Caco-2 (cell line): ENCODE results near the gene ROBO1. TPM values are rescaled to one million over a fixed set of nuclear protein-coding genes. Genes with fewer than 3 reads are reported as not detected.

ENCODE experiments used
- BruUV-seq: library from RNA; stranded (reverse); fragments of 400-500 nt; replicated peaks from 2 replicates; lab custom pipeline; 2021; lab: Mats Ljungman, UMichigan
- CTCF ChIA-PET: fragments of 300-600 bp; sonication (Branson Sonifier 250); formaldehyde crosslinking; loops from one replicate; lab custom pipeline; 2022; ENCODE audit warnings: antibody characterized with exemption; lab: Charles Lee
- POLR2A ChIA-PET: fragments of 300-600 bp; sonication (Branson Sonifier 250); formaldehyde crosslinking; loops from one replicate; lab custom pipeline; 2022; ENCODE audit warnings: antibody characterized with exemption; lab: Charles Lee
- DNase-seq, 2 experiments: peaks; one replicate each; pipeline versions ENCODE4 v3.0.0 to v3.0.0-alpha.2; 2020 to 2022
- H3K27me3 ChIP-seq: replicated peaks from 2 replicates; pipeline ENCODE4 v1.6.0; 2011; ENCODE audit warnings: low read length; ENCODE audit not compliant: control insufficient read depth, insufficient read depth
- H3K36me3 ChIP-seq: 2 replicates; pipeline ENCODE4 v1.5.1; 2011; ENCODE audit warnings: low read length; ENCODE audit not compliant: control insufficient read depth, insufficient read depth
- H3K4me1 ChIP-seq: fragments of 250-450 bp; sonication (Bioruptor Pico); 2 replicates; pipeline ENCODE4 v1.5.1; 2020; ENCODE audit warnings: mild to moderate bottlenecking
- H3K4me3 ChIP-seq: 2 replicates; pipeline ENCODE4 v1.5.1; 2011; ENCODE audit warnings: low read depth, mild to moderate bottlenecking, control low read depth, low read length
- H3K9me3 ChIP-seq: fragments of 250-450 bp; sonication (Bioruptor Pico); 2 replicates; pipeline ENCODE4 v1.5.1; 2020; ENCODE audit warnings: mild to moderate bottlenecking, moderate library complexity
- H3K27ac Mint-ChIP-seq: one replicate; pipeline ENCODE4 v1.8.0; 2022; ENCODE audit warnings: mixed read lengths; ENCODE audit not compliant: unreplicated experiment
- H3K27me3 Mint-ChIP-seq: one replicate; pipeline ENCODE4 v1.8.0; 2022; ENCODE audit warnings: mixed read lengths; ENCODE audit not compliant: insufficient read depth, unreplicated experiment
- H3K36me3 Mint-ChIP-seq: one replicate; pipeline ENCODE4 v1.8.0; 2022; ENCODE audit warnings: mild to moderate bottlenecking, mixed read lengths; ENCODE audit not compliant: insufficient read depth, unreplicated experiment
- H3K4me1 Mint-ChIP-seq: one replicate; pipeline ENCODE4 v1.8.0; 2022; ENCODE audit warnings: low read depth, mixed read lengths; ENCODE audit not compliant: unreplicated experiment
- H3K4me3 Mint-ChIP-seq: one replicate; pipeline ENCODE4 v1.8.0; 2022; ENCODE audit warnings: mild to moderate bottlenecking, moderate library complexity, mixed read lengths; ENCODE audit not compliant: unreplicated experiment
- H3K9me3 Mint-ChIP-seq: one replicate; pipeline ENCODE4 v1.8.0; 2022; ENCODE audit warnings: mixed read lengths; ENCODE audit not compliant: unreplicated experiment
- intact Hi-C: fragments of 100-400 bp; cut with micrococcal nuclease; formaldehyde crosslinking; loops from one replicate; pipeline ENCODE4 v1.10.0; 2022; ENCODE audit not compliant: unreplicated experiment
- microRNA-seq: library from miRNA; unstranded; fragments of <30 nt; microRNA quantifications from one replicate; pipeline ENCODE4 v1.2.0, GENCODE V29; 2022
- total RNA-seq: library from RNA; stranded (reverse); gene quantifications from 2 replicates; pipeline ENCODE4 v1.2.3, GENCODE V29; 2022
- TF ChIP-seq, protein P1 (sequence below), 2 experiments: fragments of 200-600 bp in 1 of 2; IDR thresholded peaks; 1 replicate in 1 of 2; 2 replicates in 1 of 2; pipeline versions ENCODE4 v1.5.1 to v1.8.0; 2011 to 2022; ENCODE audit warnings: antibody characterized with exemption in 1 of 2, control low read depth in 1 of 2, inconsistent platforms in 1 of 2, low read depth in 1 of 2, low read length in 1 of 2, mild to moderate bottlenecking in 1 of 2, moderate library complexity in 1 of 2; ENCODE audit not compliant: insufficient read depth in 1 of 2, severe bottlenecking in 1 of 2, unreplicated experiment in 1 of 2

Gene ROBO1
- total RNA-seq, 1 experiment from 2014 or later, result 1.8 TPM

DNA sequence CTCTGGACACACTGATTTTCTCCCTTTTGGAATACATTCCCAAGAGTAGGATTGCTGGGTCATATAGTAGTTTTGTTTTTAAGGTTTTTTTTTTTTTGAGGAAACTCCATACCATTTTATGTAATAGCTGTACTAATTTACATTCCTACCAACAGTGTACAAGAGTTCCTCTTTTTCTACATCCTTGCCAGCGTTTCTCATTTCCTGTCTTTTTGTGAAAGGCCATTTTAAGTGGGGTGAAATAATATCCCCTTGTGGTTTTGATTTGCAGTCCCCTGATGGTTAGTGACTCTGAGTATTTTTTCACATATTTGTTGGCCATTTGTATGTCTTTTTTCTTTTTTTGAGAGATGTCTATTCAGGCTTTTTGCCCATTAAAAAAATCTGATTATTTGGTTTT is 1205.5 kb downstream of the ROBO1 start:
- H3K4me1 Mint-ChIP-seq, result no peaks in the 10 kb centered on the region
- no TSS peak for BruUV-seq
- TF ChIP-seq, protein P1, sequence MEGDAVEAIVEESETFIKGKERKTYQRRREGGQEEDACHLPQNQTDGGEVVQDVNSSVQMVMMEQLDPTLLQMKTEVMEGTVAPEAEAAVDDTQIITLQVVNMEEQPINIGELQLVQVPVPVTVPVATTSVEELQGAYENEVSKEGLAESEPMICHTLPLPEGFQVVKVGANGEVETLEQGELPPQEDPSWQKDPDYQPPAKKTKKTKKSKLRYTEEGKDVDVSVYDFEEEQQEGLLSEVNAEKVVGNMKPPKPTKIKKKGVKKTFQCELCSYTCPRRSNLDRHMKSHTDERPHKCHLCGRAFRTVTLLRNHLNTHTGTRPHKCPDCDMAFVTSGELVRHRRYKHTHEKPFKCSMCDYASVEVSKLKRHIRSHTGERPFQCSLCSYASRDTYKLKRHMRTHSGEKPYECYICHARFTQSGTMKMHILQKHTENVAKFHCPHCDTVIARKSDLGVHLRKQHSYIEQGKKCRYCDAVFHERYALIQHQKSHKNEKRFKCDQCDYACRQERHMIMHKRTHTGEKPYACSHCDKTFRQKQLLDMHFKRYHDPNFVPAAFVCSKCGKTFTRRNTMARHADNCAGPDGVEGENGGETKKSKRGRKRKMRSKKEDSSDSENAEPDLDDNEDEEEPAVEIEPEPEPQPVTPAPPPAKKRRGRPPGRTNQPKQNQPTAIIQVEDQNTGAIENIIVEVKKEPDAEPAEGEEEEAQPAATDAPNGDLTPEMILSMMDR (IDR thresholded peaks at IDR 0.05; ENCODE audit: insufficient read depth in 1 of 2, low read depth in 1 of 2, low read length in 1 of 2, severe bottlenecking in 1 of 2, unreplicated experiment in 1 of 2), result no peak
- H3K27me3 ChIP-seq, result no peaks in the 10 kb centered on the region
- H3K27ac Mint-ChIP-seq, result no peak overlapping the region
- CTCF ChIA-PET, result no interaction called here
- H3K4me1 ChIP-seq, result no peaks in the 10 kb centered on the region
- H3K4me3 ChIP-seq, result no peak overlapping the region
- POLR2A ChIA-PET, result no interaction called here
- DNase-seq, result no peak
- H3K4me3 Mint-ChIP-seq, result no peak overlapping the region
- intact Hi-C loops, result loop anchor here (2.0 kb wide), 1 partner anchor 82 kb away; no protein-coding TSS in a partner anchor
- H3K9me3 Mint-ChIP-seq, result no peaks in the 10 kb centered on the region
- no peaks in the 10 kb centered on the region for H3K36me3 ChIP-seq
- no peaks in the 10 kb centered on the region for H3K27me3 Mint-ChIP-seq
- H3K36me3 Mint-ChIP-seq, result no peaks in the 10 kb centered on the region
- H3K9me3 ChIP-seq, result no peaks in the 10 kb centered on the region

Small RNAs within 50 kb of the gene (microRNA-seq; reads per million reads assigned to microRNA genes)
- gene MIR3923, result not detected
